B cell (primary cell): Measurements from ENCODE around the gene SMC3. TPM values are rescaled to one million over a fixed set of nuclear protein-coding genes. Genes with fewer than 3 reads are reported as not detected.
"Not testable (repeated sequence)": the region's sequence is repeated elsewhere in the genome, so short reads cannot be mapped to it uniquely, and the experiment has no call there.

Source experiments
- ATAC-seq: fragments of 200-7000 bp; cut with Tn5 transposase; one replicate; pipeline ENCODE4 v1.10.0; 2021; ENCODE audit warnings: low read depth, mild to moderate bottlenecking, moderate number of reproducible peaks, moderate library complexity
- CTCF ChIA-PET: fragments of 350-600 bp; sonication (Branson Sonifier 250); formaldehyde crosslinking; loops from one replicate; lab custom pipeline; 2021; ENCODE audit warnings: antibody characterized with exemption, inconsistent platforms; lab: Charles Lee
- POLR2A ChIA-PET: fragments of 350-600 bp; sonication (Branson Sonifier 250); formaldehyde crosslinking; loops from one replicate; lab custom pipeline; 2021; ENCODE audit warnings: antibody characterized with exemption; lab: Charles Lee
- DNase-seq: peaks from one replicate; pipeline ENCODE4 v3.0.0; 2013
- H2AFZ ChIP-seq: 2 replicates; pipeline ENCODE4 v1.6.1; 2012; ENCODE audit warnings: mild to moderate bottlenecking, low read depth, low read length; ENCODE audit not compliant: insufficient read depth, poor library complexity, severe bottlenecking
- H3K27ac ChIP-seq, 2 donors: 1 replicate in 1 of 2; 2 replicates in 1 of 2; pipeline ENCODE4 v1.5.1; 2012 to 2013; ENCODE audit warnings: low read length in 2 of 2, mild to moderate bottlenecking in 2 of 2, moderate library complexity in 1 of 2
- H3K27me3 ChIP-seq, 4 experiments: fragments of 200-600 bp in 1 of 4; sonication (generic) in 1 of 4; replicated peaks in 1 of 4; 1 replicate in 2 of 4; 2 replicates in 2 of 4; pipeline versions ENCODE4 v1.6.1 to v1.7.0; 2013 to 2016; ENCODE audit warnings: low read length in 3 of 4, mild to moderate bottlenecking in 2 of 4, mixed read lengths in 1 of 4, moderate library complexity in 1 of 4; ENCODE audit not compliant: insufficient read depth in 4 of 4, control insufficient read depth in 3 of 4; ENCODE audit errors: control extremely low read depth in 1 of 4
- H3K36me3 ChIP-seq, 2 experiments: replicated peaks in 1 of 2; 1 replicate in 1 of 2; 2 replicates in 1 of 2; pipeline versions ENCODE4 v1.6.1 to v1.7.1; 2013; ENCODE audit warnings: low read length in 1 of 2; ENCODE audit not compliant: insufficient read depth in 2 of 2, control insufficient read depth in 1 of 2; ENCODE audit errors: control extremely low read depth in 1 of 2, extremely low read depth in 1 of 2
- H3K4me1 ChIP-seq, 2 donors: fragments of 200-600 bp in 1 of 2; sonication (generic) in 1 of 2; 1 replicate in 1 of 2; 2 replicates in 1 of 2; pipeline versions ENCODE4 v1.5.1 to v1.6.1; 2013 to 2017; ENCODE audit warnings: low read length in 2 of 2; ENCODE audit not compliant: control insufficient read depth in 2 of 2, insufficient read depth in 2 of 2
- H3K4me2 ChIP-seq: replicated peaks from 2 replicates; pipeline ENCODE3; 2012; ENCODE audit warnings: mild to moderate bottlenecking, low read depth, low read length; ENCODE audit not compliant: poor library complexity, severe bottlenecking
- H3K4me3 ChIP-seq, 5 experiments: fragments of 200-600 bp in 1 of 5; sonication (generic) in 1 of 5; 1 replicate in 3 of 5; 2 replicates in 2 of 5; pipeline versions ENCODE4 v1.5.1 to v1.7.0; 2011 to 2016; ENCODE audit warnings: low read length in 4 of 5, mild to moderate bottlenecking in 4 of 5, low read depth in 2 of 5, control low read depth in 1 of 5, moderate library complexity in 1 of 5; ENCODE audit not compliant: insufficient read depth in 1 of 5; ENCODE audit errors: control extremely low read depth in 1 of 5, extremely low read depth in 1 of 5
- H3K79me2 ChIP-seq: fragments of 200-600 bp; sonication (generic); one replicate; pipeline ENCODE4 v1.6.0; 2016; ENCODE audit warnings: low read length; ENCODE audit not compliant: control insufficient read depth, insufficient read depth
- H3K9ac ChIP-seq: fragments of 200-600 bp; sonication (generic); 2 replicates; pipeline ENCODE4 v1.6.1; 2017; ENCODE audit warnings: mild to moderate bottlenecking, low read length, moderate library complexity
- H3K9me3 ChIP-seq, 3 donors: one replicate each; pipeline versions ENCODE4 v1.6.1 to v1.7.1; 2013; ENCODE audit warnings: low read length in 2 of 3; ENCODE audit not compliant: control insufficient read depth in 2 of 3, insufficient read depth in 1 of 3; ENCODE audit errors: control extremely low read depth in 1 of 3
- H4K20me1 ChIP-seq: 2 replicates; pipeline ENCODE4 v1.6.0; 2012; ENCODE audit warnings: mild to moderate bottlenecking, low read length; ENCODE audit not compliant: insufficient read depth, control insufficient read depth, poor library complexity, severe bottlenecking
- H3K27ac Mint-ChIP-seq: one replicate; pipeline ENCODE4 v1.8.0; 2021; ENCODE audit warnings: mixed read lengths
- H3K27me3 Mint-ChIP-seq: one replicate; pipeline ENCODE4 v1.8.0; 2021; ENCODE audit warnings: mixed read lengths
- H3K4me1 Mint-ChIP-seq: one replicate; pipeline ENCODE4 v1.8.0; 2021; ENCODE audit warnings: mixed read lengths
- H3K4me3 Mint-ChIP-seq: one replicate; pipeline ENCODE4 v1.8.0; 2021; ENCODE audit warnings: mixed read lengths
- H3K9me3 Mint-ChIP-seq: one replicate; pipeline ENCODE4 v1.8.0; 2022; ENCODE audit warnings: mixed read lengths; ENCODE audit not compliant: insufficient read depth
- CTCF ChIP-seq: fragments of 200-600 bp; IDR thresholded peaks from one replicate; pipeline ENCODE4 v1.8.0; 2022; ENCODE audit warnings: antibody characterized with exemption, mild to moderate bottlenecking
- EZH2 ChIP-seq: IDR thresholded peaks from 2 replicates; pipeline ENCODE4 v1.6.1; 2012; ENCODE audit warnings: borderline replicate concordance, low read depth, mild to moderate bottlenecking, moderate library complexity, low read length; ENCODE audit not compliant: insufficient read depth, poor library complexity, severe bottlenecking
- WGBS: methylation state at CpG from one replicate; pipeline ENCODE4 v1.1.5; 2013; ENCODE audit warnings: missing lambda C conversion rate; ENCODE audit not compliant: insufficient coverage; 5-methylcytosine and 5-hydroxymethylcytosine counted together
- intact Hi-C: fragments of 100-400 bp; cut with micrococcal nuclease; formaldehyde crosslinking; loops from one replicate; pipeline ENCODE4 v1.10.0; 2022
- polyA plus RNA-seq: library from polyadenylated mRNA; depleted of rRNA; stranded (reverse); fragments of >200 nt; gene quantifications from 2 replicates; pipeline ENCODE4 v1.2.3, GENCODE V29; 2012
- total RNA-seq, 2 donors: library from RNA; stranded (reverse); fragments of 120-200 nt in 1 of 2; gene quantifications; 1 replicate in 1 of 2; 2 replicates in 1 of 2; pipeline versions ENCODE4 v1.2.3 to v1.2.4, GENCODE V29; 2013 to 2022

Gene SMC3
- total and polyA plus RNA-seq, 2 donors (not counting 1 experiment from before 2014, with no cell fraction given) = 6.1 to 45.8 TPM

GRCh38 chr10:110638319-110638718 lies 70.8 kb downstream of the SMC3 start:
- H3K27ac ChIP-seq = no peak overlapping the region
- no peak overlapping the region for H3K4me3 ChIP-seq
- ATAC-seq (no peak), DNase-seq (no peak)
- CTCF ChIA-PET = no interaction called here
- WGBS = 100% methylated on average over 1 of the region's 3 CpGs
- Mint-ChIP-seq H3K27me3 (peaks cover 56% of the 10 kb centered on the region), H3K4me3 (no peak overlapping the region), H3K4me1 (peaks cover 18% of the 10 kb centered on the region), H3K27ac (no peak overlapping the region), H3K9me3 (no peaks in the 10 kb centered on the region)
- H4K20me1 ChIP-seq = no peaks in the 10 kb centered on the region
- peaks cover 0 to 5% (median 0%) of the 10 kb centered on the region in 3 donors for H3K9me3 ChIP-seq
- no peaks in the 10 kb centered on the region for H3K79me2 ChIP-seq
- no peak overlapping the region for H3K9ac ChIP-seq
- TF ChIP-seq CTCF (no peak), EZH2 (no peak)
- no peak overlapping the region for H2AFZ ChIP-seq
- peaks cover 9 to 12% of the 10 kb centered on the region in 2 donors for H3K4me1 ChIP-seq
- H3K36me3 ChIP-seq = no peaks in the 10 kb centered on the region
- POLR2A ChIA-PET = no interaction called here
- H3K27me3 ChIP-seq = peaks cover 0 to 47% (median 27%) of the 10 kb centered on the region in 4 experiments
- no peak overlapping the region for H3K4me2 ChIP-seq
- intact Hi-C loops = no loop called here

GRCh38 chr10:110639046-110639445 lies 71.6 kb downstream of the SMC3 start:
- H3K36me3 ChIP-seq, intact Hi-C loops, H3K27ac ChIP-seq, H3K9me3 Mint-ChIP-seq, H3K4me3 Mint-ChIP-seq, POLR2A ChIA-PET, H3K9me3 ChIP-seq, H3K79me2 ChIP-seq, H3K4me2 ChIP-seq, H3K9ac ChIP-seq, H3K4me3 ChIP-seq, H4K20me1 ChIP-seq, CTCF ChIA-PET, ATAC-seq, H3K27ac Mint-ChIP-seq, DNase-seq, H2AFZ ChIP-seq: not testable (repeated sequence)
- H3K27me3 ChIP-seq = peaks cover 0 to 54% (median 28%) of the 10 kb centered on the region in 4 experiments
- H3K27me3 Mint-ChIP-seq = peaks cover 58% of the 10 kb centered on the region
- WGBS = no CpG with 5 or more reads among the region's 6 CpGs
- peaks cover 12 to 18% of the 10 kb centered on the region in 2 donors for H3K4me1 ChIP-seq
- peaks cover 22% of the 10 kb centered on the region for H3K4me1 Mint-ChIP-seq

DNA sequence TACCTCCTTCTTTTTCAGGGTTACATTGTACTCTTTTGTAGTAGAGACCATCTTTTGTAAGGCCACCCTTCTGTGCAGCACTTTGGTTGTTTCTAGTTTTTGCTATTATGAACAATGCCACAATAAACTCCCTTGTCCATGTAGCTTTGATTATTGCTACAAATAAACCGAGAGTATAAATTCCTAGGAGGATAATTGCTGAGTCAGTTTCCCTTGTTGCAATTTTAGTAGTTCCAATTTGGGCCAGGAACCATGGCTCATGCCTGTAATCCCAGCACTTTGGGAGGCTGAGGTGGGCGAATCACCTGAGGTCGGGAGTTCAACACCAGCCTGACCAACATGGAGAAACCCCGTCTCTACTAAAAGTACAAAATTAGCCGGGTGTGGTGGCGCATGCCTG lies 72.4 kb downstream of the SMC3 start:
- ATAC-seq, H3K36me3 ChIP-seq, H3K27ac Mint-ChIP-seq, H2AFZ ChIP-seq, POLR2A ChIA-PET, H3K79me2 ChIP-seq, H3K9ac ChIP-seq, CTCF ChIA-PET, H3K4me3 ChIP-seq, H3K9me3 ChIP-seq, intact Hi-C loops, H3K9me3 Mint-ChIP-seq, H3K4me2 ChIP-seq, DNase-seq, H4K20me1 ChIP-seq, H3K4me3 Mint-ChIP-seq, H3K27ac ChIP-seq: not testable (repeated sequence)
- WGBS = 100% methylated on average over 1 of the region's 6 CpGs
- Histone ChIP-seq H3K27me3 (peaks cover 0 to 58% (median 31%) of the 10 kb centered on the region in 4 experiments), H3K4me1 (peaks cover 18 to 26% of the 10 kb centered on the region in 2 donors)
- Mint-ChIP-seq H3K4me1 (peaks cover 25% of the 10 kb centered on the region), H3K27me3 (peaks cover 60% of the 10 kb centered on the region)
